Pancreas (tissue), 10 donors: ENCODE results near the gene TMEM147. TPM values are rescaled to one million over a fixed set of nuclear protein-coding genes. Genes with fewer than 3 reads are reported as not detected.
A peak's percentile ranks its signal among the peaks of the same experiment; 100 is the strongest.

Experiments used
- ATAC-seq, 4 donors: fragments of 200-7000 bp; cut with Tn5 transposase; one replicate each; pipeline versions ENCODE4 v1.8.0 to v1.9.1; 2020; ENCODE audit warnings: mild to moderate bottlenecking in 4 of 4, moderate library complexity in 4 of 4
- DNase-seq, 6 donors: peaks; one replicate each; pipeline ENCODE4 v3.0.0-alpha.2; 2020
- FAIRE-seq: peaks from 2 replicates; lab custom pipeline; 2012; peaks lifted over from hg19 to GRCh38; lab: Jason Lieb, UNC
- H3K27ac ChIP-seq, 4 donors: fragments of 200-600 bp; sonication (generic); 1 replicate in 3 of 4; 2 replicates in 1 of 4; pipeline versions ENCODE4 v1.5.0 to v1.8.0; 2020
- H3K27me3 ChIP-seq, 4 donors: fragments of 200-600 bp; one replicate each; pipeline ENCODE4 v1.8.0; 2021
- H3K36me3 ChIP-seq, 3 donors: fragments of 200-600 bp; sonication (generic) in 1 of 3; one replicate each; pipeline versions ENCODE4 v1.5.0 to v1.8.0; 2020 to 2021
- H3K4me1 ChIP-seq, 3 donors: fragments of 200-600 bp; one replicate each; pipeline ENCODE4 v1.8.0; 2021
- H3K4me3 ChIP-seq, 4 donors: fragments of 200-600 bp; sonication (generic) in 2 of 4; one replicate each; pipeline versions ENCODE4 v1.5.0 to v1.8.0; 2020 to 2021
- H3K9me3 ChIP-seq, 4 donors: fragments of 200-600 bp; one replicate each; pipeline ENCODE4 v1.8.0; 2021
- WGBS, 2 donors: extraction: QIAGEN DNeasy Blood & Tissue Kit; methylation state at CpG; one replicate each; pipeline ENCODE4 v1.1.7; 2013; 5-methylcytosine and 5-hydroxymethylcytosine counted together
- intact Hi-C, 3 donors: fragments of 100-400 bp; cut with DNase I; formaldehyde crosslinking; loops; one replicate each; pipeline versions ENCODE4 v1.11.1 to v1.14.2; 2022
- polyA plus RNA-seq, 2 donors: library from polyadenylated mRNA; stranded (reverse); fragments of 200-250 nt; gene quantifications; one replicate each; pipeline ENCODE4 v1.2.3, GENCODE V29; 2013
- total RNA-seq, 6 donors: library from RNA; stranded (reverse); fragmentation: NEBNext Ultra II Directional in 4 of 6; extraction: Animal tissue kit (Norgen Biotek cat#: 25700) in 4 of 6; gene quantifications; one replicate each; pipeline versions ENCODE4 v1.2.1 to v1.2.4, GENCODE V29; 2021 to 2023
- TF ChIP-seq, protein P1 (sequence below), 4 donors: fragments of 200-600 bp; sonication (generic) in 3 of 4; IDR thresholded peaks; one replicate each; pipeline versions ENCODE4 v1.5.0 to v1.8.0; 2021; ENCODE audit warnings: antibody characterized with exemption in 4 of 4
- donor health status: healthy with polysubstance abuse.
- donor health status: DM: no; HTN: no; CAD: no; lungs with moderate emphysema.
- donor health status: DM: no; HTN: no; CAD: no.
- donor health status: control.
- donor health status: control.
- donor health status: Bipolar disorder and iron deficiency.
- donor health status: DM: yes; HTN: yes; CAD: no.
- donor health status: DM: no; HTN: no; CAD: no.
- donor health status: DM: no; HTN: no; CAD: no.
- donor health status: DM: yes; HTN: yes; CAD: no.

TMEM147 gene
- total and polyA plus RNA-seq, 8 donors: 44.3 to 91.1 (median 56.5) TPM

DNA sequence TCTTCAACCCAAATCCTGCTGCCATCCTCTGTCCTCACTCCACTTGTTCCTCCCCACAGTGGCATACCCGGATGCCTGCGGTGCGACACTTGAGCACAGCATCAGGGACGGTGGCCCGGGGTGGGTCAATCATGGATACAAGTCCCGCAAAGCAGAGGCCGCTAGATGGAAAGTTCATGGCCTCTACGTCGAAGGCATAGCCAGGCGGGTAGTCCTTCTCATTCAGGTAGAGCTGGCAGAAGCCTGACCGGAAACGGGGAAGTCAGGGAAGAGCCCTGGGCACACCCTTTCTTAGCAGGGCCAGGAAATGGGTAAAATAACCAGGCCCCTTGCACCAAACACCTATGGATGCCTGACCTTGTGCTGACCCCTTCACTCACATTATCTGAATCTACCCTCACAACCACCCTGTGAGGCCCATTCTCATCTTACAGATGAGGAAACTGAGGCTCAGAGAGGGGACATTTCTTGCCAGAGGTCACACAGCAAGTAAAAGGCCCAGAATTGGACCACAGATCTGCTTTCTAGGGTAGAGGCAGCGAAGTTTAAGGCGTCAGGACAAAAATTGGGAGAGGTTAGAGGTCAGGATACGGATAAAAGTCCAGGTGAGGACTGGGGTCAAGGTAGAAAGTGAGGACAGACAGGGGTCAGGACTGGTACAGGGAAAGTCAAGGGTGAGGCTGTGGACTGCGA is 11.6 kb downstream of the TMEM147 start:
- intact Hi-C loops: no loop called here
- peak in 1 of 6 donors; percentile 41 for DNase-seq
- TF ChIP-seq, protein P1, sequence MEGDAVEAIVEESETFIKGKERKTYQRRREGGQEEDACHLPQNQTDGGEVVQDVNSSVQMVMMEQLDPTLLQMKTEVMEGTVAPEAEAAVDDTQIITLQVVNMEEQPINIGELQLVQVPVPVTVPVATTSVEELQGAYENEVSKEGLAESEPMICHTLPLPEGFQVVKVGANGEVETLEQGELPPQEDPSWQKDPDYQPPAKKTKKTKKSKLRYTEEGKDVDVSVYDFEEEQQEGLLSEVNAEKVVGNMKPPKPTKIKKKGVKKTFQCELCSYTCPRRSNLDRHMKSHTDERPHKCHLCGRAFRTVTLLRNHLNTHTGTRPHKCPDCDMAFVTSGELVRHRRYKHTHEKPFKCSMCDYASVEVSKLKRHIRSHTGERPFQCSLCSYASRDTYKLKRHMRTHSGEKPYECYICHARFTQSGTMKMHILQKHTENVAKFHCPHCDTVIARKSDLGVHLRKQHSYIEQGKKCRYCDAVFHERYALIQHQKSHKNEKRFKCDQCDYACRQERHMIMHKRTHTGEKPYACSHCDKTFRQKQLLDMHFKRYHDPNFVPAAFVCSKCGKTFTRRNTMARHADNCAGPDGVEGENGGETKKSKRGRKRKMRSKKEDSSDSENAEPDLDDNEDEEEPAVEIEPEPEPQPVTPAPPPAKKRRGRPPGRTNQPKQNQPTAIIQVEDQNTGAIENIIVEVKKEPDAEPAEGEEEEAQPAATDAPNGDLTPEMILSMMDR (IDR thresholded peaks at IDR 0.05): no peak
- no peak overlapping the region for H3K27ac ChIP-seq
- no peaks in the 10 kb centered on the region for H3K27me3 ChIP-seq
- H3K9me3 ChIP-seq: no peaks in the 10 kb centered on the region
- H3K4me1 ChIP-seq: peaks cover 0 to 6% (median 0%) of the 10 kb centered on the region in 3 donors
- H3K4me3 ChIP-seq: no peak overlapping the region
- ATAC-seq: no peak
- H3K36me3 ChIP-seq: no peaks in the 10 kb centered on the region
- WGBS, 2 donors: 88 to 89% methylated on average over 16 of the region's 16 CpGs
- FAIRE-seq: no peak

DNA sequence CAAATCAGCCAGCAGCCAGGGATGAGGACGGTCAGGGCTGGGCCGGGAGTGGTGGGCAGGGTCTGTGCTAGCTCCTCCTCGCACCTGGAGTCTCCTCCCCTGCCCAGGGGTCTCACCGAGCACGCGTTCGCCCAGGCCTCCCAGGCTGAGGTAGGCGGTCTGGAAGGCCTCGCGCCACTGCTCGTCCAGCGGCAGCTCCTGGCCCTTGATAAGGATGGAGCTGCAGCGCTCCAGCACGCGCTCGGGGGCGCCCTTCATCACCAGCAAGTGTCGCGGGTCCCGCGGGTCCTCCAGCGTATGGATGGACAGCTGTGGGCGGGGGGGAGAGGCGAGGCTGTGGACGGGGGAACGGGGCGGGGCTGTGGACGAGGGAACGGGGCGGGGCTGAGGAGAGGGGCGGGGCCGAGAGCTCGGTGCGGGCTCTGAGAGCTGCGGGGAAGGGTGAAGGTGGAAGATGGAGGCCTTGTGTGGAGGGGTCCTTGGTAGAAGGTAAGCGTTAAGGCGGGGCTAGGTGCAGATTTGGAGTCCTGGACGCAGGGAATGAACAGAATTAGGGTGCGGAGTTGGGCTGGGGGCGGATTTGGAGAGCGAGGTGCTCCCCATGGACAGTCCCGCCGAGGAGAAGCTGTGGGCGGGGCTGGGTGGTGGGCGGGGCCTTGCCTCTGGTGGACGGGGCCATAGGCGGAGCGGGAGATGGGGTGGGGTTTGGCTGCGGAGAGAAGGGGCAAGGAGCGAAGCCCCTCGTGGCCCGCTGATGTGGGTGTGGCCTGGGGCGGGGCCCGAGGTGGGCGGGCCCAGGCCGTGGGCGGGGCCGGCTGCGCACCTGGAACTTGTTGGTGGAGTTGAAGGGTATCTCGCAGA is 12.3 kb downstream of the TMEM147 start:
- peak; percentile 72 to 96 (median 86) for DNase-seq
- no peak for FAIRE-seq
- no peaks in the 10 kb centered on the region for H3K36me3 ChIP-seq
- WGBS, 2 donors: 12 to 18% methylated on average over 54 to 60 of the region's 60 CpGs
- peak overlapping the region in 3 of 4 donors; percentile 28 to 47 (median 31) for H3K4me3 ChIP-seq
- intact Hi-C loops: no loop called here
- H3K27me3 ChIP-seq: no peaks in the 10 kb centered on the region
- TF ChIP-seq, protein P1 (IDR thresholded peaks at IDR 0.05): no peak
- no peak overlapping the region for H3K27ac ChIP-seq
- H3K4me1 ChIP-seq: peaks cover 0 to 6% (median 0%) of the 10 kb centered on the region in 3 donors
- no peaks in the 10 kb centered on the region for H3K9me3 ChIP-seq
- ATAC-seq: peak; percentile 49 to 89 (median 80)

DNA sequence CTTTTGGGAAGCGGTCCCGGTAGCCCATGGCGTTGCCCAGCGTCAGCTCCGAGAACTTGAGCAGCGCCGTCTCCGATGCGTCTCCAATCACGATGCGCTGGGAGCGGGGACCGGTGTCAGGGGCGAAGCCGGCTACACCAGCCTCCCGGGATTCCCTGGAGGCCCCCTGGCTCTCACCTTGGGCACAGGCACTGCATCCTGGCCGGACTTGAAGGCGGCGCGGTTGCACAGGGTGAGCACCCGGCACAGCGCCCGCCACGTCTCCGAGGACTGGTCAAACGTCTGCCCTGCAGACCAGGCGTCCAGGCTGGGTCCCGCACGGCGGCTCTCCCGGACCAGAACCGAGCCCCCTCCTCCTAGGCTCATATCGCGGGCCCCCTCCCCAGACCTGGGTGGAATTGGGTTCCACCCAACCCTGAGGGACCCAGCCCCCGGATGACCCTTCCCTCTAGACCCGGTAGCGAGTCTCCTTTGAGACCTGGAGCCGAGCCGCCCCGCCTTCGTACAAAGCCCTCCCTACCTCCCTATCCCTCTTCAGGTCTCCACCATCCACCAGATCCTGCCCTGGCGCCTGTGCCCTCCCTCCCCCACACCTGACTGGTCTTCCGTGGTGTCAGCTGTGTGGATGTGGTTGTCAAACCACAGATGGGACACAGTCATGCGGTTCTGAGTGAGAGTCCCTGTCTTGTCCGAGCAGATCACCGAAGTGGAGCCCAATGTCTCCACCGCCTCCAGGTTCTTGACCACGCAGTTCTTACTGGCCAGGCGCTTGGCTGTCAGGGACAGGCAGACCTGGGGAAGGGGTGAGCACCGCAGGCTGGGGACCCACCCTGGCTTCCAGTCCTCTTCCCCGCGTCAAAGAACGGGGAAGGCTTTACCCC is 13.2 kb downstream of the TMEM147 start:
- peak in 1 of 6 donors; percentile 67 for DNase-seq
- Histone ChIP-seq H3K27ac (no peak overlapping the region), H3K27me3 (no peaks in the 10 kb centered on the region), H3K9me3 (no peaks in the 10 kb centered on the region), H3K36me3 (no peaks in the 10 kb centered on the region), H3K4me3 (peak overlapping the region; percentile 2 to 47 (median 30)), H3K4me1 (peaks cover 0 to 6% (median 0%) of the 10 kb centered on the region in 3 donors)
- FAIRE-seq: no peak
- 18 to 25% methylated on average over 45 to 53 of the region's 53 CpGs for WGBS, 2 donors
- TF ChIP-seq, protein P1 (IDR thresholded peaks at IDR 0.05): no peak
- ATAC-seq: peak; percentile 36 to 51 (median 42)
- intact Hi-C loops: no loop called here

DNA sequence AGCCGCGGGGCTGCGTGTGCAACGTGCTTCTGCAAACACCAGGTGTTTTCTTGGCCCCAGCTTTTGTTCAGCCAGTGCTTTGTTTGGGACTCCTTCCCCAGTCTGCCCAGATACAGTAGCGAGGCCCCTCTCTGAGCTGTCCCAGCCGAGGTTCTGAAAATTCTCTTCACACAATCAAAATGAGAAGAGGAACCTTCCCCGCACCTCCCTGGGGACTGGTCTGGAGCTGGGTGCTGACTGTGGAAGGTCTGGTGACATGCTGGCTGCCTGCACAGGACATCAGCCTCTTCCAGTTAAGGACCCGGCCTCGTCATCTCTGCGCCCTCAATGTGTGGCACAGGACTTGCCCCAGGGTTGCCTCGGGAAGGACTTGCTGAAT is 13.8 kb downstream of the TMEM147 start:
- no peak overlapping the region for H3K27ac ChIP-seq
- no peaks in the 10 kb centered on the region for H3K27me3 ChIP-seq
- no peaks in the 10 kb centered on the region for H3K36me3 ChIP-seq
- FAIRE-seq (no peak), ATAC-seq (peak in 3 of 4 donors; percentile 4 to 50 (median 20)), DNase-seq (peak in 1 of 6 donors; percentile 51)
- no peaks in the 10 kb centered on the region for H3K9me3 ChIP-seq
- peak overlapping the region in 2 of 4 donors; percentile 28 to 47 for H3K4me3 ChIP-seq
- intact Hi-C loops: no loop called here
- peaks cover 0 to 6% (median 0%) of the 10 kb centered on the region in 3 donors for H3K4me1 ChIP-seq
- 25 to 32% methylated on average over 11 of the region's 11 CpGs for WGBS, 2 donors
- TF ChIP-seq, protein P1 (IDR thresholded peaks at IDR 0.05): no peak
